Ascending aorta (tissue), 2 donors: ENCODE data around the gene CCDC149. TPM values are rescaled to one million over a fixed set of nuclear protein-coding genes. Genes with fewer than 3 reads are reported as not detected.
A peak's percentile ranks its signal among the peaks of the same experiment; 100 is the strongest.

Experiments
- DNase-seq, 2 donors: peaks; one replicate each; pipeline ENCODE4 v3.0.0-alpha.2; 2019; ENCODE audit warnings: low spot score in 2 of 2
- H3K27ac ChIP-seq, 2 donors: fragments of 200-600 bp; sonication (generic); one replicate each; pipeline ENCODE4 v1.5.1; 2016 to 2017; ENCODE audit warnings: mild to moderate bottlenecking in 1 of 2
- H3K27me3 ChIP-seq: fragments of 200-600 bp; sonication (generic); one replicate; pipeline ENCODE4 v1.5.1; 2017
- H3K36me3 ChIP-seq, 2 donors: fragments of 200-600 bp; sonication (generic); one replicate each; pipeline ENCODE4 v1.5.1; 2016
- H3K4me1 ChIP-seq, 2 donors: fragments of 200-600 bp; sonication (generic); one replicate each; pipeline ENCODE4 v1.5.1; 2016 to 2017; ENCODE audit warnings: mild to moderate bottlenecking in 1 of 2
- H3K4me3 ChIP-seq, 2 donors: fragments of 200-600 bp; sonication (generic); one replicate each; pipeline ENCODE4 v1.5.1; 2016 to 2017; ENCODE audit warnings: mild to moderate bottlenecking in 1 of 2
- H3K9me3 ChIP-seq, 2 donors: fragments of 200-600 bp; sonication (generic); one replicate each; pipeline ENCODE4 v1.5.1; 2016
- CTCF ChIP-seq, 3 experiments: fragments of 200-600 bp in 2 of 3; fragments of 450-650 bp in 1 of 3; sonication (generic) in 2 of 3; IDR thresholded peaks; one replicate each; pipeline ENCODE4 v1.5.1; 2016 to 2019; ENCODE audit warnings: antibody characterized with exemption in 3 of 3, mild to moderate bottlenecking in 1 of 3, moderate library complexity in 1 of 3
- intact Hi-C: fragments of 100-400 bp; cut with DNase I; formaldehyde crosslinking; loops from one replicate; pipeline ENCODE4 v1.15.1; 2023
- total RNA-seq: library from RNA; depleted of rRNA; stranded (reverse); fragments of >200 nt; gene quantifications from one replicate; pipeline ENCODE4 v1.1.0, GENCODE V29; 2016

CCDC149 gene
- total RNA-seq, 1 donor from 2014 or later, result 8.7 TPM

- Histone ChIP-seq H3K4me1 (peaks cover 17 to 56% of the 10 kb centered on the region in 2 donors), H3K36me3 (no peaks in the 10 kb centered on the region), H3K27me3 (no peaks in the 10 kb centered on the region), H3K27ac (peak overlapping the region; percentile 61 to 79), H3K9me3 (no peaks in the 10 kb centered on the region), H3K4me3 (no peak overlapping the region)
- intact Hi-C loops, result loop anchor here (2.0 to 10.0 kb wide), 3 partner anchors 71 to 382 kb away; partner anchors contain the start of gene PI4K2B
- no peak for DNase-seq
- TF ChIP-seq CTCF (IDR thresholded peaks at IDR 0.05), result no peak
These were observed 59.7 kb downstream of the CCDC149 start for GRCh38 chr4:24853142-24853541.

GRCh38 chr4:24850674-24851073 is 62.2 kb downstream of the CCDC149 start:
- Histone ChIP-seq H3K27me3 (no peaks in the 10 kb centered on the region), H3K9me3 (no peaks in the 10 kb centered on the region), H3K4me1 (peaks cover 10 to 37% of the 10 kb centered on the region in 2 donors), H3K4me3 (no peak overlapping the region), H3K27ac (peak overlapping the region; percentile 69 to 79), H3K36me3 (no peaks in the 10 kb centered on the region)
- intact Hi-C loops, result loop anchor here (2.0 to 10.0 kb wide), 3 partner anchors 62 to 384 kb away; partner anchors contain the start of genes CCDC149 and PI4K2B
- TF ChIP-seq CTCF (IDR thresholded peaks at IDR 0.05), result no peak
- peak in 1 of 2 donors; percentile 90 for DNase-seq

- H3K9me3 ChIP-seq, result no peaks in the 10 kb centered on the region
- intact Hi-C loops, result loop anchor here (2.0 to 10.0 kb wide), 3 partner anchors 63 to 385 kb away; partner anchors contain the start of genes CCDC149 and PI4K2B
- H3K36me3 ChIP-seq, result no peaks in the 10 kb centered on the region
- H3K4me1 ChIP-seq, result peaks cover 10 to 37% of the 10 kb centered on the region in 2 donors
- H3K27ac ChIP-seq, result peak overlapping the region; percentile 69 to 79
- no peaks in the 10 kb centered on the region for H3K27me3 ChIP-seq
- TF ChIP-seq CTCF (IDR thresholded peaks at IDR 0.05), result no peak
- H3K4me3 ChIP-seq, result no peak overlapping the region
- no peak for DNase-seq
These were observed 63.1 kb downstream of the CCDC149 start for GRCh38 chr4:24849756-24850155.

GRCh38 chr4:24849351-24849750 is 63.5 kb downstream of the CCDC149 start:
- intact Hi-C loops, result no loop called here
- no peak for DNase-seq
- Histone ChIP-seq H3K4me1 (peaks cover 10 to 37% of the 10 kb centered on the region in 2 donors), H3K36me3 (no peaks in the 10 kb centered on the region), H3K27ac (peak overlapping the region; percentile 69 to 79), H3K27me3 (no peaks in the 10 kb centered on the region), H3K4me3 (no peak overlapping the region), H3K9me3 (no peaks in the 10 kb centered on the region)
- TF ChIP-seq CTCF (IDR thresholded peaks at IDR 0.05), result no peak

GRCh38 chr4:24846716-24847115 is 66.1 kb downstream of the CCDC149 start:
- H3K4me1 ChIP-seq, result peaks cover 3 to 20% of the 10 kb centered on the region in 2 donors

More at GRCh38 chr4:24846716-24847115, 66.1 kb downstream of the CCDC149 start:
- no peaks in the 10 kb centered on the region for H3K36me3 ChIP-seq
- no peak overlapping the region for H3K27ac ChIP-seq
- no peak for TF ChIP-seq CTCF (IDR thresholded peaks at IDR 0.05)
- no peak for DNase-seq
- H3K4me3 ChIP-seq, result no peak overlapping the region
- intact Hi-C loops, result no loop called here
- H3K27me3 ChIP-seq, result no peaks in the 10 kb centered on the region
- no peaks in the 10 kb centered on the region for H3K9me3 ChIP-seq
